ENCODE data around the gene INTS13.

INTS13 gene

DNA sequence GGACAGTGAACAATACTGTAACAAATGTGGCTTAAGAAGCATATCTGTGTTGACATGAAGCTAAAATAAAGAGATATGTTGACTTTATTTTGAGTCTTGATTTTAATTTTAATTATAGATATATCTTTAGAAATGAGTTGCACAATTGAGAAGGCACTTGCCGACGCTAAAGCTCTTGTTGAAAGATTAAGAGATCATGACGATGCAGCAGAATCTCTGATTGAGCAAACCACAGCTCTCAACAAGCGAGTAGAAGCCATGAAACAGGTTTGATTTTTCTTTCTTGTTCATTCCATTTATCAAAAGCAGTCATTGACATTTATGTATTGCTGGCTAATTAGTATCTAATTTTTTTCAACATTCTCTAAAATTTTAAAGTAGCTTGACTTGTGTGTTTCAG lies 16.2 kb upstream of the INTS13 start:
- H3K9me2 ChIP-seq (replicated peaks; ENCODE audit: control insufficient read depth, low read length): no peaks in the 10 kb centered on the region
- H3K4me1 ChIP-seq (ENCODE audit: control insufficient read depth, low read length): no peaks in the 10 kb centered on the region
- H3K27me3 ChIP-seq (ENCODE audit: control insufficient read depth, low read length): no peaks in the 10 kb centered on the region
- no peak overlapping the region for H3K4me3 ChIP-seq (ENCODE audit: low read length)
- no peaks in the 10 kb centered on the region for H3F3A ChIP-seq (ENCODE audit: control insufficient read depth, insufficient read depth)
- TF ChIP-seq, protein P1, sequence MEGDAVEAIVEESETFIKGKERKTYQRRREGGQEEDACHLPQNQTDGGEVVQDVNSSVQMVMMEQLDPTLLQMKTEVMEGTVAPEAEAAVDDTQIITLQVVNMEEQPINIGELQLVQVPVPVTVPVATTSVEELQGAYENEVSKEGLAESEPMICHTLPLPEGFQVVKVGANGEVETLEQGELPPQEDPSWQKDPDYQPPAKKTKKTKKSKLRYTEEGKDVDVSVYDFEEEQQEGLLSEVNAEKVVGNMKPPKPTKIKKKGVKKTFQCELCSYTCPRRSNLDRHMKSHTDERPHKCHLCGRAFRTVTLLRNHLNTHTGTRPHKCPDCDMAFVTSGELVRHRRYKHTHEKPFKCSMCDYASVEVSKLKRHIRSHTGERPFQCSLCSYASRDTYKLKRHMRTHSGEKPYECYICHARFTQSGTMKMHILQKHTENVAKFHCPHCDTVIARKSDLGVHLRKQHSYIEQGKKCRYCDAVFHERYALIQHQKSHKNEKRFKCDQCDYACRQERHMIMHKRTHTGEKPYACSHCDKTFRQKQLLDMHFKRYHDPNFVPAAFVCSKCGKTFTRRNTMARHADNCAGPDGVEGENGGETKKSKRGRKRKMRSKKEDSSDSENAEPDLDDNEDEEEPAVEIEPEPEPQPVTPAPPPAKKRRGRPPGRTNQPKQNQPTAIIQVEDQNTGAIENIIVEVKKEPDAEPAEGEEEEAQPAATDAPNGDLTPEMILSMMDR (IDR thresholded peaks at IDR 0.05; ENCODE audit: low read depth, low read length, poor library complexity, severe bottlenecking): no peak
- TF ChIP-seq EZH2phosphoT487 (IDR thresholded peaks at IDR 0.05; ENCODE audit: borderline replicate concordance, low read length): no peak
- no peak overlapping the region for H3K4me2 ChIP-seq (ENCODE audit: low read length)
- H3K27ac ChIP-seq (ENCODE audit: low read depth, low read length): no peak overlapping the region
- no peaks in the 10 kb centered on the region; the same call in 1 of the 2 replicates for H4K20me1 ChIP-seq (ENCODE audit: control insufficient read depth, insufficient read depth, low read depth, low read length)
- H3K36me3 ChIP-seq (ENCODE audit: control insufficient read depth, low read length): peaks cover 37% of the 10 kb centered on the region
- H3K79me2 ChIP-seq (ENCODE audit: control insufficient read depth, low read length): peaks cover 58% of the 10 kb centered on the region
- H3K9me3 ChIP-seq (ENCODE audit: control insufficient read depth, insufficient read depth, low read length): no peaks in the 10 kb centered on the region

DNA sequence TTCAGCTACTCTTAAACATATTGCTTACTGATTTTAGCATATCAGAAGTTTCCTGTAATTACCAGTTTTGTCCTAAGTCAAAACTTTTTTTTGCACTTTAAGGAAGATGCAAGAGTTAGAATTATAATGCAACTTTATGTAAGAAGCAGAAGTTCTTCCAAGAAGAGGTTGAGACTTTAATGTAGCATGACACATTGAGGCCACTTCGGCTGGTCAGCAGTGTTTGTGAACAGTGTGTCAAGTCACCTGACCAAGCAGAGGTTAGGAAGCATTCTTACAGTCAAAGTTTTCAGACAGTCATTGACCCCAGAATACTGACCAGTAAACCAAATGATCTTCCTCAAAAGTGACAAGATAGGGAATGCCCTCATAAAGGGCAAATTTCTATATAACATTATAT lies 15.7 kb upstream of the INTS13 start:
- Histone ChIP-seq H3K27ac (ENCODE audit: low read depth, low read length) (no peak overlapping the region), H3K4me2 (ENCODE audit: low read length) (no peak overlapping the region), H3K4me1 (ENCODE audit: control insufficient read depth, low read length) (no peaks in the 10 kb centered on the region), H3K27me3 (ENCODE audit: control insufficient read depth, low read length) (no peaks in the 10 kb centered on the region), H3K9me2 (replicated peaks; ENCODE audit: control insufficient read depth, low read length) (no peaks in the 10 kb centered on the region), H4K20me1 (ENCODE audit: control insufficient read depth, insufficient read depth, low read depth, low read length) (no peaks in the 10 kb centered on the region; the same call in 1 of the 2 replicates), H3K9me3 (ENCODE audit: control insufficient read depth, insufficient read depth, low read length) (no peaks in the 10 kb centered on the region), H3K36me3 (ENCODE audit: control insufficient read depth, low read length) (peaks cover 36% of the 10 kb centered on the region), H3K79me2 (ENCODE audit: control insufficient read depth, low read length) (peaks cover 64% of the 10 kb centered on the region), H3F3A (ENCODE audit: control insufficient read depth, insufficient read depth) (no peaks in the 10 kb centered on the region), H3K4me3 (ENCODE audit: low read length) (no peak overlapping the region)
- no peak for TF ChIP-seq EZH2phosphoT487 (IDR thresholded peaks at IDR 0.05; ENCODE audit: borderline replicate concordance, low read length)
- TF ChIP-seq, protein P1 (IDR thresholded peaks at IDR 0.05; ENCODE audit: low read depth, low read length, poor library complexity, severe bottlenecking): no peak

DNA sequence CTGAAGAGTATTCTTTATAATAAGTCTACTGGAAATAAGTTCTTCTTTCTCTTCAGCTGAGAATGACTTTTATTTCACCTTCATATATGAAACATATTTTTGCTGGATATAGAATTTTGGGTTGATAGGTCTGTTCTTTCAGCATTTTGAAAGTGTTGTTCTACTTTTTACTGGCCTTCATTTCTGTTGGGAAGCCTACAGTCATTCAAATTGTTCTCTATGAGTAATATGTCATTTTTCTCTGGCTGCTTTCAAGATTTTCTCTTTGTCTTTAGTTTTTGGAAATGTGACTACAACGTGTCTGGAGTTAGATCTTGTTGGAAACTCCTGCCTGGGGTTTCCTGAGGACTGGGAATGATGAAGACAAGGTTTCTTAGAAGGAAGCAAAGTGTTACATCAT lies 10.5 kb upstream of the INTS13 start:
- H3F3A ChIP-seq (ENCODE audit: control insufficient read depth, insufficient read depth): no peaks in the 10 kb centered on the region
- H4K20me1 ChIP-seq (ENCODE audit: control insufficient read depth, insufficient read depth, low read depth, low read length): peaks cover 8% of the 10 kb centered on the region
- no peak overlapping the region for H3K4me2 ChIP-seq (ENCODE audit: low read length)
- H3K4me1 ChIP-seq (ENCODE audit: control insufficient read depth, low read length): peaks cover 11% of the 10 kb centered on the region
- no peaks in the 10 kb centered on the region for H3K27me3 ChIP-seq (ENCODE audit: control insufficient read depth, low read length)
- no peaks in the 10 kb centered on the region for H3K9me2 ChIP-seq (replicated peaks; ENCODE audit: control insufficient read depth, low read length)
- peaks cover 16% of the 10 kb centered on the region; the same call in 1 of the 2 replicates for H3K36me3 ChIP-seq (ENCODE audit: control insufficient read depth, low read length)
- peaks cover 98% of the 10 kb centered on the region for H3K79me2 ChIP-seq (ENCODE audit: control insufficient read depth, low read length)
- TF ChIP-seq EZH2phosphoT487 (IDR thresholded peaks at IDR 0.05; ENCODE audit: borderline replicate concordance, low read length): no peak
- TF ChIP-seq, protein P1 (IDR thresholded peaks at IDR 0.05; ENCODE audit: low read depth, low read length, poor library complexity, severe bottlenecking): no peak
- no peak overlapping the region for H3K4me3 ChIP-seq (ENCODE audit: low read length)
- no peak overlapping the region for H3K27ac ChIP-seq (ENCODE audit: low read depth, low read length)
- no peaks in the 10 kb centered on the region for H3K9me3 ChIP-seq (ENCODE audit: control insufficient read depth, insufficient read depth, low read length)
